Ishikawa (cell line): ENCODE measurements around the gene AGXT.

Source experiments
- CEBPB ChIP-seq: IDR thresholded peaks from 2 replicates; pipeline ENCODE4 v1.6.1; 2012
- CREB1 ChIP-seq: IDR thresholded peaks from 2 replicates; pipeline ENCODE4 v1.6.1; 2012; ENCODE audit warnings: low read depth
- EGR1 ChIP-seq: IDR thresholded peaks from 2 replicates; pipeline ENCODE4 v1.6.1; 2012
- EP300 ChIP-seq: IDR thresholded peaks from 2 replicates; pipeline ENCODE4 v1.6.1; 2012; ENCODE audit warnings: borderline replicate concordance
- FOXM1 ChIP-seq: IDR thresholded peaks from 2 replicates; pipeline ENCODE4 v1.6.1; 2012; ENCODE audit warnings: low read depth, borderline replicate concordance
- MAX ChIP-seq: IDR thresholded peaks from 2 replicates; pipeline ENCODE4 v1.6.1; 2012
- NFIC ChIP-seq: IDR thresholded peaks from 2 replicates; pipeline ENCODE4 v1.6.1; 2012
- RAD21 ChIP-seq: IDR thresholded peaks from 2 replicates; pipeline ENCODE4 v1.6.1; 2012; ENCODE audit warnings: low read depth
- TAF1 ChIP-seq: IDR thresholded peaks from 2 replicates; pipeline ENCODE4 v1.6.1; 2012; ENCODE audit warnings: low read depth, mild to moderate bottlenecking
- TCF12 ChIP-seq: IDR thresholded peaks from 2 replicates; pipeline ENCODE4 v1.6.1; 2012; ENCODE audit warnings: low read depth
- TEAD4 ChIP-seq: IDR thresholded peaks from 2 replicates; pipeline ENCODE4 v1.6.1; 2012
- YY1 ChIP-seq: IDR thresholded peaks from 2 replicates; pipeline ENCODE4 v1.6.1; 2012; ENCODE audit warnings: low read depth
- ZBTB7A ChIP-seq: IDR thresholded peaks from 2 replicates; pipeline ENCODE4 v1.6.1; 2012; ENCODE audit warnings: low read depth
- TF ChIP-seq, protein P1 (sequence below): IDR thresholded peaks from 2 replicates; pipeline ENCODE4 v1.6.1; 2012
- TF ChIP-seq, protein P2 (sequence below): IDR thresholded peaks from 2 replicates; pipeline ENCODE4 v1.6.1; 2012; ENCODE audit warnings: low read depth, mild to moderate bottlenecking

Gene AGXT

DNA sequence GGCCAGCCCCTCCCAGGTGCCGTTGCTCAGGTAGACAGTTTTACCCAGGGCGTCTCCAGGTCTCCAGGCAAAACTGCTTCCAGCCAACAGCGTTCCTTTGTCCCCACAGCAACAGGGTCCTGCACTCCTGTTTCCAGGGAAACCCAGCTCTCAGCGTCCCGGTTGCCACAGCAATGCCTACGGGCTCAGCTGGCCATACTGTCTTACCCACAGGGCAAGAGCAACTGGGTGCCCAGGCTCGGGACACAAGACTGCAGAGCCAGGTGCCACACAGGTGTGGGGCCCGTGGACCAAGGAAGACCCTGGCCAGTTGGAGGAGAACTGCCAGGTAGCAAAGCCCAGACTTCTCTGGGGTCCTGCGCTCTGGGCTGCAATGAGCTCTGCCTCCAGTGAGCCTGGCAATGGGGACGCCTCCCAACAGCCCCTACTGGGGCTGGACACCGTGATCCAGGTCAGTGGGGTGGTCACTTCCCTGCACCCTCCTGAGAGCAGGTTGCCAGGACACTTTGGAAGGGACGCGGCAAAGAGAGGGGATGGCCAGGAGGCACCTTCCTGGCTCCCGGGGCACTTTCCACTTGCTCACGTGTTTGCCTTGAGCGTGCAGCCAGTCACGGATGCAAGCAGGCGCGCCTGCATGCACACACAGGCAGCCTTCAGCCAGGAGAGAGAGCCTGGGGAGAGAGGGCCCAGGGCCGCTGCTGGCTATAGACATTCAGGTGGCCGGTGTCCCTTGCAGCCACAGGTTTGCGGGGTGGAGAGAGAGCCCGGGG is 37.7 kb downstream of the AGXT start, which contains the start of gene CROCC2:
CROCC2 (plus strand) TSS at position 196 of the 770 bp plus-strand sequence; CDS start at position 374, 178 bp downstream.
- TF ChIP-seq, protein P1, sequence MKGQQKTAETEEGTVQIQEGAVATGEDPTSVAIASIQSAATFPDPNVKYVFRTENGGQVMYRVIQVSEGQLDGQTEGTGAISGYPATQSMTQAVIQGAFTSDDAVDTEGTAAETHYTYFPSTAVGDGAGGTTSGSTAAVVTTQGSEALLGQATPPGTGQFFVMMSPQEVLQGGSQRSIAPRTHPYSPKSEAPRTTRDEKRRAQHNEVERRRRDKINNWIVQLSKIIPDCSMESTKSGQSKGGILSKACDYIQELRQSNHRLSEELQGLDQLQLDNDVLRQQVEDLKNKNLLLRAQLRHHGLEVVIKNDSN = no peak
- TF ChIP-seq YY1 (no peak), TEAD4 (no peak), MAX (no peak), NFIC (no peak), TCF12 (no peak), ZBTB7A (no peak), CREB1 (no peak), FOXM1 (no peak), CEBPB (no peak), EGR1 (no peak), TAF1 (no peak), EP300 (no peak), RAD21 (no peak)
- TF ChIP-seq, protein P2, sequence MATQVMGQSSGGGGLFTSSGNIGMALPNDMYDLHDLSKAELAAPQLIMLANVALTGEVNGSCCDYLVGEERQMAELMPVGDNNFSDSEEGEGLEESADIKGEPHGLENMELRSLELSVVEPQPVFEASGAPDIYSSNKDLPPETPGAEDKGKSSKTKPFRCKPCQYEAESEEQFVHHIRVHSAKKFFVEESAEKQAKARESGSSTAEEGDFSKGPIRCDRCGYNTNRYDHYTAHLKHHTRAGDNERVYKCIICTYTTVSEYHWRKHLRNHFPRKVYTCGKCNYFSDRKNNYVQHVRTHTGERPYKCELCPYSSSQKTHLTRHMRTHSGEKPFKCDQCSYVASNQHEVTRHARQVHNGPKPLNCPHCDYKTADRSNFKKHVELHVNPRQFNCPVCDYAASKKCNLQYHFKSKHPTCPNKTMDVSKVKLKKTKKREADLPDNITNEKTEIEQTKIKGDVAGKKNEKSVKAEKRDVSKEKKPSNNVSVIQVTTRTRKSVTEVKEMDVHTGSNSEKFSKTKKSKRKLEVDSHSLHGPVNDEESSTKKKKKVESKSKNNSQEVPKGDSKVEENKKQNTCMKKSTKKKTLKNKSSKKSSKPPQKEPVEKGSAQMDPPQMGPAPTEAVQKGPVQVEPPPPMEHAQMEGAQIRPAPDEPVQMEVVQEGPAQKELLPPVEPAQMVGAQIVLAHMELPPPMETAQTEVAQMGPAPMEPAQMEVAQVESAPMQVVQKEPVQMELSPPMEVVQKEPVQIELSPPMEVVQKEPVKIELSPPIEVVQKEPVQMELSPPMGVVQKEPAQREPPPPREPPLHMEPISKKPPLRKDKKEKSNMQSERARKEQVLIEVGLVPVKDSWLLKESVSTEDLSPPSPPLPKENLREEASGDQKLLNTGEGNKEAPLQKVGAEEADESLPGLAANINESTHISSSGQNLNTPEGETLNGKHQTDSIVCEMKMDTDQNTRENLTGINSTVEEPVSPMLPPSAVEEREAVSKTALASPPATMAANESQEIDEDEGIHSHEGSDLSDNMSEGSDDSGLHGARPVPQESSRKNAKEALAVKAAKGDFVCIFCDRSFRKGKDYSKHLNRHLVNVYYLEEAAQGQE = no peak

GRCh38 chr2:240906911-240907590 is 38.4 kb downstream of the AGXT start:
- no peak for TF ChIP-seq EGR1
- no peak for TF ChIP-seq FOXM1
- no peak for TF ChIP-seq CREB1
- no peak for TF ChIP-seq ZBTB7A
- no peak for TF ChIP-seq TAF1
- TF ChIP-seq RAD21 = no peak
- TF ChIP-seq TCF12 = no peak
- TF ChIP-seq EP300 = no peak

DNA sequence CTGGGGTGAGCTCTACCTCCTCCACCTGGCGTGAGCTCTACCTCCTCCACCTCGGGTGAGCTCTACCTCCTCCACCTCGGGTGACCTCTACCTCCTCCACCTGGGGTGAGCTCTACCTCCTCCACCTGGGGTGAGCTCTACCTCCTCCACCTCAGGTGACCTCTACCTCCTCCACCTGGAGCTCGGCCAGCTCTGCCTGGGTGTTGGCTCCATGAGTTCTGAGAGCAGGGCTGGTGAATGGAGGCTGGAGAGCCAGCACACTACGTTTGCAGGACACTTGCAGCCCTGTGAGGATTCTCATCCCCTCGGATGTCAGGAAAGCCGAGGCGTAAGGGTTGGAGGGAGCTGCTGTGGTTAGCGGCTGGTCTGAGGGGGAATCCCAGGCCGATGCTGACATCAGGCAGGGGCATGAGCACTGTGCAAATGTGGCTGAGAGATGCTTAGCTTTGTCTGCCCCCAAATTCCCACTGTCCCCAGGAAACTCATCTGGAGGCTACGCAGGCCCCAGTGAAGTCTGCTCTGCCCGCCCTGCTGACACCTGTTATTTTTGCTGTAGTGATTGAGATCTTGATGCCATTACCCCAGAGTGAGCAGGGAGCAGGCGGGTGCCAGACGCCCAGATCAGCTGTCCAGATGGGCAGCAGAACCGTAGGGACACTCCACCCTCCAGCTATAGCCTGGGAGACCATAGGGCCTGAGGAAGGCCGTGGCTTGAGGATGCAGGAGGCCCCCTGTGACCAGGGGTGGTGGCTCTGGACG is 40.8 kb downstream of the AGXT start:
- TF ChIP-seq NFIC (no peak), EP300 (no peak), CREB1 (no peak), TEAD4 (no peak), ZBTB7A (no peak), EGR1 (no peak), TAF1 (no peak), YY1 (no peak), FOXM1 (no peak), TCF12 (no peak), MAX (no peak), RAD21 (no peak), CEBPB (no peak)
- TF ChIP-seq, protein P1 = no peak
- TF ChIP-seq, protein P2 = no peak

- TF ChIP-seq, protein P1 = no peak
- TF ChIP-seq EGR1 = no peak
- TF ChIP-seq MAX = no peak
- TF ChIP-seq CEBPB = no peak
- no peak for TF ChIP-seq ZBTB7A
- TF ChIP-seq FOXM1 = no peak
- no peak for TF ChIP-seq TEAD4
- TF ChIP-seq, protein P2 = no peak
- no peak for TF ChIP-seq EP300
- no peak for TF ChIP-seq TAF1
- TF ChIP-seq TCF12 = no peak
- no peak for TF ChIP-seq NFIC
These were observed 43.1 kb downstream of the AGXT start for GRCh38 chr2:240911641-240912265.
